GM19324 (cell line): ENCODE results near the gene LNP1.

Source experiments
- ATAC-seq: cut with Tn5 transposase; IDR thresholded peaks from one replicate; pipeline ENCODE4 v1.9.1; 2021; ENCODE audit warnings: mild to moderate bottlenecking, moderate library complexity; ENCODE audit not compliant: unreplicated experiment, low FRiP score

Gene LNP1

GRCh38 chr3:100396967-100397366 lies 4.4 kb upstream of the LNP1 start:
- no peak for ATAC-seq

- ATAC-seq: no peak
Observed at GRCh38 chr3:100399341-100400071, 1.8 kb upstream of the LNP1 start.

GRCh38 chr3:100400419-100400779 lies 940 bp upstream of the LNP1 start:
- ATAC-seq: peak; percentile 11

- peak; percentile 29 for ATAC-seq
Observed at GRCh38 chr3:100401674-100402041, 319 bp downstream of the LNP1 start.

- no peak for ATAC-seq
Observed at GRCh38 chr3:100402256-100402655, 917 bp downstream of the LNP1 start.

- no peak for ATAC-seq
Observed at GRCh38 chr3:100402891-100403290, 1.6 kb downstream of the LNP1 start.

- no peak for ATAC-seq
Observed at GRCh38 chr3:100403362-100404249, 2.3 kb downstream of the LNP1 start.

GRCh38 chr3:100404250-100404548 lies 2.9 kb downstream of the LNP1 start:
- ATAC-seq: no peak

GRCh38 chr3:100407164-100407563 lies 5.8 kb downstream of the LNP1 start:
- ATAC-seq: no peak

- ATAC-seq: no peak
Observed at GRCh38 chr3:100407977-100408532, 6.7 kb downstream of the LNP1 start.

- no peak for ATAC-seq
Observed at GRCh38 chr3:100411091-100411982, 10.0 kb downstream of the LNP1 start.

GRCh38 chr3:100412912-100413590 lies 11.7 kb downstream of the LNP1 start:
- ATAC-seq: no peak

- ATAC-seq: no peak
Observed at GRCh38 chr3:100413613-100414012, 12.3 kb downstream of the LNP1 start.

GRCh38 chr3:100416176-100416575 lies 14.8 kb downstream of the LNP1 start:
- no peak for ATAC-seq

GRCh38 chr3:100416863-100417262 lies 15.5 kb downstream of the LNP1 start:
- no peak for ATAC-seq

GRCh38 chr3:100419406-100419805 lies 18.1 kb downstream of the LNP1 start:
- ATAC-seq: no peak

GRCh38 chr3:100420885-100421284 lies 19.5 kb downstream of the LNP1 start:
- no peak for ATAC-seq

GRCh38 chr3:100423611-100424010 lies 22.3 kb downstream of the LNP1 start:
- no peak for ATAC-seq

GRCh38 chr3:100424261-100424660 lies 22.9 kb downstream of the LNP1 start:
- no peak for ATAC-seq

- no peak for ATAC-seq
Observed at GRCh38 chr3:100425316-100425715, 24.0 kb downstream of the LNP1 start.
